ENCODE results near the gene APBA1. TPM values are rescaled to one million over a fixed set of nuclear protein-coding genes. Genes with fewer than 3 reads are reported as not detected.

The APBA1 gene
- total RNA-seq, 1 donor from 2014 or later: 4.3 TPM

- TF ChIP-seq, protein P1, sequence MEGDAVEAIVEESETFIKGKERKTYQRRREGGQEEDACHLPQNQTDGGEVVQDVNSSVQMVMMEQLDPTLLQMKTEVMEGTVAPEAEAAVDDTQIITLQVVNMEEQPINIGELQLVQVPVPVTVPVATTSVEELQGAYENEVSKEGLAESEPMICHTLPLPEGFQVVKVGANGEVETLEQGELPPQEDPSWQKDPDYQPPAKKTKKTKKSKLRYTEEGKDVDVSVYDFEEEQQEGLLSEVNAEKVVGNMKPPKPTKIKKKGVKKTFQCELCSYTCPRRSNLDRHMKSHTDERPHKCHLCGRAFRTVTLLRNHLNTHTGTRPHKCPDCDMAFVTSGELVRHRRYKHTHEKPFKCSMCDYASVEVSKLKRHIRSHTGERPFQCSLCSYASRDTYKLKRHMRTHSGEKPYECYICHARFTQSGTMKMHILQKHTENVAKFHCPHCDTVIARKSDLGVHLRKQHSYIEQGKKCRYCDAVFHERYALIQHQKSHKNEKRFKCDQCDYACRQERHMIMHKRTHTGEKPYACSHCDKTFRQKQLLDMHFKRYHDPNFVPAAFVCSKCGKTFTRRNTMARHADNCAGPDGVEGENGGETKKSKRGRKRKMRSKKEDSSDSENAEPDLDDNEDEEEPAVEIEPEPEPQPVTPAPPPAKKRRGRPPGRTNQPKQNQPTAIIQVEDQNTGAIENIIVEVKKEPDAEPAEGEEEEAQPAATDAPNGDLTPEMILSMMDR (IDR thresholded peaks at IDR 0.05): no peak
- H3K27me3 ChIP-seq (ENCODE audit: low read depth): no peaks in the 10 kb centered on the region
- no peaks in the 10 kb centered on the region for H3K36me3 ChIP-seq
- ATAC-seq (no peak), DNase-seq (no peak)
- H3K4me1 ChIP-seq: no peaks in the 10 kb centered on the region
- no peak overlapping the region for H3K27ac ChIP-seq
- no peak overlapping the region for H3K4me3 ChIP-seq
- no peaks in the 10 kb centered on the region for H3K9me3 ChIP-seq
- intact Hi-C loops (cut with DNase I): no loop called here
Observed at GRCh38 chr9:69577123-69577522, 95.0 kb downstream of the APBA1 start.

- ATAC-seq (no peak), DNase-seq (no peak)
- no peaks in the 10 kb centered on the region for H3K27me3 ChIP-seq (ENCODE audit: low read depth)
- no peaks in the 10 kb centered on the region for H3K4me1 ChIP-seq
- H3K27ac ChIP-seq: no peak overlapping the region
- intact Hi-C loops (cut with DNase I): no loop called here
- H3K9me3 ChIP-seq: no peaks in the 10 kb centered on the region
- no peak overlapping the region for H3K4me3 ChIP-seq
- H3K36me3 ChIP-seq: no peaks in the 10 kb centered on the region
- TF ChIP-seq, protein P1 (IDR thresholded peaks at IDR 0.05): no peak
Observed at GRCh38 chr9:69574057-69574456, 98.1 kb downstream of the APBA1 start.

- no peak for DNase-seq
- Histone ChIP-seq H3K27ac (no peak overlapping the region), H3K9me3 (no peaks in the 10 kb centered on the region), H3K4me3 (no peak overlapping the region), H3K4me1 (no peaks in the 10 kb centered on the region), H3K27me3 (ENCODE audit: low read depth) (no peaks in the 10 kb centered on the region), H3K36me3 (no peaks in the 10 kb centered on the region)
- ATAC-seq: no peak
- TF ChIP-seq, protein P1 (IDR thresholded peaks at IDR 0.05): no peak
- intact Hi-C loops (cut with DNase I): no loop called here
Observed at GRCh38 chr9:69573651-69574050, 98.5 kb downstream of the APBA1 start.

- DNase-seq (no peak), ATAC-seq (no peak)
- Histone ChIP-seq H3K4me1 (no peaks in the 10 kb centered on the region), H3K9me3 (no peaks in the 10 kb centered on the region), H3K36me3 (no peaks in the 10 kb centered on the region), H3K4me3 (no peak overlapping the region), H3K27me3 (ENCODE audit: low read depth) (no peaks in the 10 kb centered on the region), H3K27ac (no peak overlapping the region)
- TF ChIP-seq, protein P1 (IDR thresholded peaks at IDR 0.05): no peak
- intact Hi-C loops (cut with DNase I): no loop called here
Observed at GRCh38 chr9:69572611-69573010, 99.6 kb downstream of the APBA1 start.

DNA sequence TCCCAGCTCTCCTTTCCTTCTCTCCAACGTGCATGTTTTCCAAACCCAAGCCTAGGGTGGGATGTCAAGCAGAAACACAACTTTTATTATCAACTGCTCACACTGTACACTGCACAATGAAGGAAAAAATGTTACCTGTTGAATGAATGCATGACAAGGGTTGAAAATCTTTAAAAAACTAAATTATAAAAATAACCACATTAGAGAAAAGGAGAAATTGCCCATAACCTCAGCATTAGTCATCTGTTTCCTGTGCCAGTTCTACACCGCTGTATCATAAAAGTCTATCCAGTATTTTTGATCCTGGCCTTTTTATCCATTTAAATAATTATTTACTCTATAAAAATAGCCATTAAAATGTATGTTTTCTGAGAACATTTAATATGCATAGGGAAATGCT, 101.1 kb downstream of the APBA1 start:
- TF ChIP-seq, protein P1 (IDR thresholded peaks at IDR 0.05): no peak
- no peaks in the 10 kb centered on the region for H3K9me3 ChIP-seq
- H3K4me1 ChIP-seq: no peaks in the 10 kb centered on the region
- ATAC-seq (no peak), DNase-seq (no peak)
- no peaks in the 10 kb centered on the region for H3K27me3 ChIP-seq (ENCODE audit: low read depth)
- intact Hi-C loops (cut with DNase I): no loop called here
- no peaks in the 10 kb centered on the region for H3K36me3 ChIP-seq
- H3K4me3 ChIP-seq: no peak overlapping the region
- no peak overlapping the region for H3K27ac ChIP-seq
